NOMO-1 treated with dmso at 0.1 percent for 144 hours (cell line): Measurements from ENCODE around the gene PARD3B.

Experiments used
- DNase-seq: peaks from one replicate; lab custom pipeline; 2025; ENCODE audit not compliant: unreplicated experiment; lab: John Stamatoyannopoulos, UW

PARD3B gene

GRCh38 chr2:205629091-205629776 lies 1084.0 kb downstream of the PARD3B start:
- no peak for DNase-seq

- no peak for DNase-seq
These were observed 1088.7 kb downstream of the PARD3B start for GRCh38 chr2:205633994-205634393.

- no peak for DNase-seq
These were observed 1091.5 kb downstream of the PARD3B start for GRCh38 chr2:205636549-205637319.

GRCh38 chr2:205637320-205637602 lies 1092.0 kb downstream of the PARD3B start:
- DNase-seq, result no peak

GRCh38 chr2:205637779-205638503 lies 1092.7 kb downstream of the PARD3B start:
- DNase-seq, result no peak

GRCh38 chr2:205640716-205641115 lies 1095.4 kb downstream of the PARD3B start:
- no peak for DNase-seq

GRCh38 chr2:205642599-205643356 lies 1097.5 kb downstream of the PARD3B start:
- DNase-seq, result no peak

- DNase-seq, result no peak
These were observed 1098.2 kb downstream of the PARD3B start for GRCh38 chr2:205643391-205643885.

- no peak for DNase-seq
These were observed 1098.7 kb downstream of the PARD3B start for GRCh38 chr2:205644018-205644417.

- peak; percentile 10 for DNase-seq
These were observed 1101.4 kb downstream of the PARD3B start for GRCh38 chr2:205646680-205647079.

GRCh38 chr2:205650450-205650849 lies 1105.2 kb downstream of the PARD3B start:
- no peak for DNase-seq

GRCh38 chr2:205650931-205651330 lies 1105.7 kb downstream of the PARD3B start:
- DNase-seq, result no peak

GRCh38 chr2:205651719-205652118 lies 1106.4 kb downstream of the PARD3B start:
- DNase-seq, result no peak

GRCh38 chr2:205654878-205655605 lies 1109.8 kb downstream of the PARD3B start:
- DNase-seq, result no peak

GRCh38 chr2:205655779-205656456 lies 1110.6 kb downstream of the PARD3B start:
- DNase-seq, result no peak

GRCh38 chr2:205656461-205656860 lies 1111.2 kb downstream of the PARD3B start:
- no peak for DNase-seq

- no peak for DNase-seq
These were observed 1111.7 kb downstream of the PARD3B start for GRCh38 chr2:205656941-205657340.

GRCh38 chr2:205657579-205657978 lies 1112.3 kb downstream of the PARD3B start:
- no peak for DNase-seq

- DNase-seq, result no peak
These were observed 1112.8 kb downstream of the PARD3B start for GRCh38 chr2:205658068-205658467.

GRCh38 chr2:205658572-205658971 lies 1113.3 kb downstream of the PARD3B start:
- no peak for DNase-seq
